Vagina (tissue), 2 donors: Measurements from ENCODE around the gene ACTR8.

ENCODE experiments used
- POLR2AphosphoS5 ChIP-seq, 2 donors: sonication (generic); formaldehyde crosslinking; IDR thresholded peaks; one replicate each; pipeline ENCODE4 v1.9.0; 2017; ENCODE audit warnings: antibody characterized with exemption in 2 of 2, mild to moderate bottlenecking in 2 of 2, low read depth in 1 of 2; ENCODE audit not compliant: insufficient read depth in 1 of 2
- TF ChIP-seq, protein P1 (sequence below), 3 experiments: fragments of 450-650 bp in 2 of 3; fragments of 200-600 bp in 1 of 3; sonication (generic) in 1 of 3; IDR thresholded peaks; one replicate each; pipeline ENCODE4 v1.5.1; 2017 to 2019; ENCODE audit warnings: antibody characterized with exemption in 3 of 3, mild to moderate bottlenecking in 2 of 3, moderate library complexity in 2 of 3

DNA sequence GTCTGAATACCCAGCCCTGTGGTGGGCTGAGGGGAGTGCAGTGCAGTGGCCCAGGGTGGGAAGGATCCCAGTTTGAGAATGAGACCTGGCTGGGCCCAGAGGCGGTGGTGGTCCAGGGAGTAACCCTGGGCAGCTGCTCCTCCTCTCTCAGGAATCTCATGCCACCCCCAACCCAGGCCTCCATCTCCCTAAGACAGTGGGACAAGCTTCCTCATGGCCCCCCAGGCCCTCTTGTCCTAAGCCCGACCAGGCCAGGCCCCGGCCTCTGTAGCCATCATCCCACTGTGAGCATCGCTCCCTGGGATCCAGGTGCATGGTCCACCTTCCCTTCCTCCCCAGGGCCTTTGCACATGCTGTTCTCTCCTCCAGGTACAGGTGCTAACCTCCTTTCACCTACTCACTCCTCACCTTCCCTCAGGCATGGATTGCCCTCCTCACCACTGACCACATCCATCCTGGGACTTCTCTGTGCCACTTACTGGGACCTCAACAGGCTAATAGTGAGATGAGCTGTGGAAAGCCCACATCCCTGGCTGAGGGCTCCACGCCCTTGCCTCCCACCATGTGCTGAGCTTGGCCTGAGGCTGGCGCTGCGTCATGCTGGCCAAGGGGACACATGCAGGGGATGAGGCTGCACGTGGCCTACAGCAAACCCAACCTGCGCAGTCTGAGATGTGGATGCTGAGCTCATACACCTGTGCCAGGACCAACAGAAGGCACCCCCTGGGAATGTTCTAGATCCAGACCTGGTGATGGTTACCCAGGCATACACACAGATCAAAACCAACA is 45.7 kb downstream of the ACTR8 start:
- TF ChIP-seq POLR2AphosphoS5 (IDR thresholded peaks at IDR 0.05; ENCODE audit: insufficient read depth in 1 of 2, low read depth in 1 of 2), result no peak
- TF ChIP-seq, protein P1, sequence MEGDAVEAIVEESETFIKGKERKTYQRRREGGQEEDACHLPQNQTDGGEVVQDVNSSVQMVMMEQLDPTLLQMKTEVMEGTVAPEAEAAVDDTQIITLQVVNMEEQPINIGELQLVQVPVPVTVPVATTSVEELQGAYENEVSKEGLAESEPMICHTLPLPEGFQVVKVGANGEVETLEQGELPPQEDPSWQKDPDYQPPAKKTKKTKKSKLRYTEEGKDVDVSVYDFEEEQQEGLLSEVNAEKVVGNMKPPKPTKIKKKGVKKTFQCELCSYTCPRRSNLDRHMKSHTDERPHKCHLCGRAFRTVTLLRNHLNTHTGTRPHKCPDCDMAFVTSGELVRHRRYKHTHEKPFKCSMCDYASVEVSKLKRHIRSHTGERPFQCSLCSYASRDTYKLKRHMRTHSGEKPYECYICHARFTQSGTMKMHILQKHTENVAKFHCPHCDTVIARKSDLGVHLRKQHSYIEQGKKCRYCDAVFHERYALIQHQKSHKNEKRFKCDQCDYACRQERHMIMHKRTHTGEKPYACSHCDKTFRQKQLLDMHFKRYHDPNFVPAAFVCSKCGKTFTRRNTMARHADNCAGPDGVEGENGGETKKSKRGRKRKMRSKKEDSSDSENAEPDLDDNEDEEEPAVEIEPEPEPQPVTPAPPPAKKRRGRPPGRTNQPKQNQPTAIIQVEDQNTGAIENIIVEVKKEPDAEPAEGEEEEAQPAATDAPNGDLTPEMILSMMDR (IDR thresholded peaks at IDR 0.05), result no peak
